Fibroblast of mammary gland (primary cell): ENCODE results near the gene ZNF649.

Source experiments
- DNase-seq: peaks from one replicate; pipeline ENCODE4 v3.0.0-alpha.2; 2010; ENCODE audit warnings: low read depth
- H3K4me3 ChIP-seq: 2 replicates; pipeline ENCODE4 v1.5.1; 2011; ENCODE audit warnings: low read depth, mild to moderate bottlenecking, low read length, moderate library complexity; ENCODE audit not compliant: control insufficient read depth
- CTCF ChIP-seq: conservative IDR thresholded peaks from 2 replicates; pipeline ENCODE4 v1.5.1; 2011; ENCODE audit warnings: low read depth, low read length, inconsistent platforms; ENCODE audit not compliant: control insufficient read depth, insufficient read depth

ZNF649 gene

DNA sequence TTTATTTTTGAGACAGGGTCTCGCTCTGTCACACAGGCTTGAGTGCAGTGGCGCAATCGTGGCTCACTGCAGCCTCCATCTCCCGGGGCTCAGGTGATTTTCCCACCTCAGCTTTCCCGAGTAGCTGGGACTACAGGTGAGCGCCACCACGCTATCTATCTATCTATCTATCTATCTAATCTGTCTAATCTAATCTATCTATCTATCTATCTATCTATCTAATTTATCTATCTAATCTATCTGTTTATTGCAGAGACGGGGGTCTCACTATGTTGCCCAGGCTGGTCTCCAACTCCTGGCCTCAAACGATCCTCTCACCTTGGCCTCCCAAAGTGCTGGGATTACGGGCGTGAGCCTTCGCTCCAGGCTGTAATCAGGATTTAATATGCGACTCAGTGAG lies 23.0 kb upstream of the ZNF649 start:
- no peak for DNase-seq
- no peak for TF ChIP-seq CTCF
- peak overlapping the region; percentile 98 for H3K4me3 ChIP-seq

- DNase-seq, result peak; percentile 92
- peak; percentile 12 for TF ChIP-seq CTCF
- H3K4me3 ChIP-seq, result peak within 1 kb of the TSS; percentile 98
These were observed 22.2 kb upstream of the ZNF649 start, which contains the start of gene ZNF613 for GRCh38 chr19:51926784-51927741. ZNF613 (plus strand) TSS chr19:51927472; CDS start chr19:51936221, 8,749 bp downstream.

- H3K4me3 ChIP-seq, result peak overlapping the region; percentile 98
- no peak for TF ChIP-seq CTCF
- no peak for DNase-seq
These were observed 21.6 kb upstream of the ZNF649 start for GRCh38 chr19:51926426-51926783.

GRCh38 chr19:51921949-51922348 lies 17.1 kb upstream of the ZNF649 start:
- no peak for DNase-seq
- H3K4me3 ChIP-seq, result no peak overlapping the region
- no peak for TF ChIP-seq CTCF

GRCh38 chr19:51919606-51920005 lies 14.8 kb upstream of the ZNF649 start:
- H3K4me3 ChIP-seq, result no peak overlapping the region
- DNase-seq, result no peak
- no peak for TF ChIP-seq CTCF

- no peak overlapping the region for H3K4me3 ChIP-seq
- no peak for DNase-seq
- no peak for TF ChIP-seq CTCF
These were observed 11.3 kb upstream of the ZNF649 start for GRCh38 chr19:51916167-51916566.
